Measurements from ENCODE around the gene RELCH. TPM values are rescaled to one million over a fixed set of nuclear protein-coding genes. Genes with fewer than 3 reads are reported as not detected.

The RELCH gene
- total and polyA plus RNA-seq, 2 of the 13 experiments (the other 11 are each of a cell fraction or from before 2014, with no cell fraction given): 5.6 to 31.7 TPM

GRCh38 chr18:62186499-62186773 lies 619 bp upstream of the RELCH start (continued):
- TF ChIP-seq ZNF574 (CRISPR knock-in tag; IDR thresholded peaks at IDR 0.05) (0 out of 2 replicates have a peak, but pooled peaks have one; percentile 11), ZNF441 (CRISPR knock-in tag; IDR thresholded peaks at IDR 0.05; ENCODE audit: borderline replicate concordance) (no peak), ZNF609 (CRISPR knock-in tag; IDR thresholded peaks at IDR 0.05; ENCODE audit: borderline replicate concordance) (no peak), ZNF652 (CRISPR knock-in tag; IDR thresholded peaks at IDR 0.05; ENCODE audit: borderline replicate concordance, low read depth) (no peak), CREM (IDR thresholded peaks at IDR 0.05) (no peak), CREM (CRISPR knock-in tag; IDR thresholded peaks at IDR 0.05) (no peak), FOXK2 (IDR thresholded peaks at IDR 0.05) (no peak), SP140L (CRISPR knock-in tag; IDR thresholded peaks at IDR 0.05; ENCODE audit: borderline replicate concordance) (no peak), MAFK (conservative IDR thresholded peaks at IDR 0.05 in 1 of 2, IDR thresholded peaks at IDR 0.05 in 1 of 2; ENCODE audit: low read length in 2 of 2) (no peak), SATB2 (CRISPR knock-in tag; IDR thresholded peaks at IDR 0.05) (no peak), BRD4 (CRISPR knock-in tag; IDR thresholded peaks at IDR 0.05) (no peak), ZNF256 (CRISPR knock-in tag; conservative IDR thresholded peaks at IDR 0.05) (no peak), EEA1 (CRISPR knock-in tag; IDR thresholded peaks at IDR 0.05; ENCODE audit: borderline replicate concordance) (no peak), REL (CRISPR knock-in tag; conservative IDR thresholded peaks at IDR 0.05) (no peak), ATF4 (CRISPR knock-in tag; IDR thresholded peaks at IDR 0.05) (no peak), ZIK1 (CRISPR knock-in tag; IDR thresholded peaks at IDR 0.05; ENCODE audit: borderline replicate concordance, low read depth) (peak; percentile 68; the same call in 1 of the 2 replicates), DMTF1 (CRISPR knock-in tag; IDR thresholded peaks at IDR 0.05) (no peak), ZNF552 (CRISPR knock-in tag; IDR thresholded peaks at IDR 0.05; ENCODE audit: borderline replicate concordance) (no peak), ARID3A (IDR thresholded peaks at IDR 0.05; ENCODE audit: low read depth, low read length) (no peak)
